IMR-90 (cell line): ENCODE measurements around the gene CD209. TPM values are rescaled to one million over a fixed set of nuclear protein-coding genes. Genes with fewer than 3 reads are reported as not detected.

Experiments
- ATAC-seq: fragments of 200-7000 bp; cut with Tn5 transposase; 2 replicates; pipeline ENCODE4 v1.9.1; 2020; ENCODE audit warnings: low read depth, mild to moderate bottlenecking, moderate library complexity
- BruUV-seq: library from RNA; stranded (reverse); fragments of 400-500 nt; replicated peaks from 2 replicates; lab custom pipeline; 2021; lab: Mats Ljungman, UMichigan
- CTCF ChIA-PET: fragments of 300-600 bp; formaldehyde crosslinking; extraction: SDS; loops from one replicate; lab custom pipeline; 2021; ENCODE audit warnings: antibody characterized with exemption; lab: Yijun Ruan, JAX
- POLR2A ChIA-PET: fragments of 300-600 bp; sonication (Branson Sonifier 250); formaldehyde crosslinking; loops from one replicate; lab custom pipeline; 2022; ENCODE audit warnings: antibody characterized with exemption; ENCODE audit not compliant: unreplicated experiment; lab: Charles Lee
- DNase-seq: peaks from one replicate; pipeline ENCODE4 v3.0.0; 2013
- H2AFZ ChIP-seq: replicated peaks from 2 replicates; pipeline ENCODE3; 2013; ENCODE audit warnings: low read length, mild to moderate bottlenecking; ENCODE audit not compliant: poor library complexity
- H2AK5ac ChIP-seq: 2 replicates; pipeline ENCODE4 v1.6.1; 2013; ENCODE audit warnings: low read depth, low read length, inconsistent platforms
- H2AK9ac ChIP-seq: replicated peaks from 2 replicates; pipeline ENCODE3; 2013; ENCODE audit warnings: mild to moderate bottlenecking, low read depth, low read length, moderate library complexity; ENCODE audit not compliant: poor library complexity
- H2BK120ac ChIP-seq: 2 replicates; pipeline ENCODE4 v1.6.1; 2013; ENCODE audit warnings: low read depth, low read length, inconsistent platforms
- H2BK15ac ChIP-seq: 3 replicates; pipeline ENCODE4 v1.6.1; 2013; ENCODE audit warnings: low read depth, low read length, inconsistent platforms
- H2BK20ac ChIP-seq: 2 replicates; pipeline ENCODE4 v1.6.1; 2013; ENCODE audit warnings: low read depth, mild to moderate bottlenecking, inconsistent platforms, low read length, moderate library complexity
- H2BK5ac ChIP-seq: 2 replicates; pipeline ENCODE4 v1.6.1; 2013; ENCODE audit warnings: mild to moderate bottlenecking, low read depth, low read length, inconsistent platforms; ENCODE audit not compliant: poor library complexity, severe bottlenecking
- H3K14ac ChIP-seq: replicated peaks from 2 replicates; pipeline ENCODE4 v1.6.1; 2013; ENCODE audit warnings: low read depth, low read length, inconsistent platforms
- H3K18ac ChIP-seq: 2 replicates; pipeline ENCODE4 v1.6.1; 2013; ENCODE audit warnings: low read depth, low read length, control low read depth
- H3K23ac ChIP-seq: 2 replicates; pipeline ENCODE4 v1.6.1; 2013; ENCODE audit warnings: low read depth, low read length, inconsistent platforms
- H3K27ac ChIP-seq: 2 replicates; pipeline ENCODE4 v1.5.1; 2013; ENCODE audit warnings: mild to moderate bottlenecking, control low read depth, low read length; ENCODE audit not compliant: insufficient read depth
- H3K27me3 ChIP-seq: 2 replicates; pipeline ENCODE4 v1.6.1; 2013; ENCODE audit warnings: low read length; ENCODE audit not compliant: control insufficient read depth, insufficient read depth
- H3K36me3 ChIP-seq: 2 replicates; pipeline ENCODE4 v1.6.1; 2013; ENCODE audit warnings: low read length, mixed read lengths; ENCODE audit not compliant: control insufficient read depth, insufficient read depth
- H3K4ac ChIP-seq: 2 replicates; pipeline ENCODE4 v1.6.1; 2013; ENCODE audit warnings: low read depth, low read length, inconsistent platforms
- H3K4me1 ChIP-seq: 2 replicates; pipeline ENCODE4 v1.6.1; 2013; ENCODE audit warnings: low read length, mixed read lengths; ENCODE audit not compliant: control insufficient read depth, insufficient read depth
- H3K4me2 ChIP-seq: 2 replicates; pipeline ENCODE4 v1.6.1; 2013; ENCODE audit warnings: low read depth, mild to moderate bottlenecking, control low read depth, low read length, moderate library complexity
- H3K4me3 ChIP-seq: 2 replicates; pipeline ENCODE4 v1.5.1; 2013; ENCODE audit warnings: low read depth, mild to moderate bottlenecking, control low read depth, low read length, moderate library complexity; ENCODE audit not compliant: insufficient read depth
- H3K56ac ChIP-seq: 2 replicates; pipeline ENCODE4 v1.6.1; 2013; ENCODE audit warnings: low read length, inconsistent platforms; ENCODE audit not compliant: insufficient read depth; ENCODE audit errors: extremely low read depth
- H3K79me1 ChIP-seq, 2 experiments: 2 replicates each; pipeline ENCODE4 v1.6.1; 2013; ENCODE audit warnings: low read length in 2 of 2, inconsistent platforms in 1 of 2, low read depth in 1 of 2
- H3K9ac ChIP-seq: 2 replicates; pipeline ENCODE4 v1.6.1; 2013; ENCODE audit warnings: low read depth, low read length, control low read depth
- H3K9me1 ChIP-seq: 2 replicates; pipeline ENCODE4 v1.6.1; 2013; ENCODE audit warnings: low read length, inconsistent platforms; ENCODE audit not compliant: insufficient read depth
- H3K9me3 ChIP-seq: 2 replicates; pipeline ENCODE4 v1.6.1; 2013; ENCODE audit warnings: low read length; ENCODE audit not compliant: control insufficient read depth, insufficient read depth
- H4K20me1 ChIP-seq: 2 replicates; pipeline ENCODE4 v1.6.1; 2013; ENCODE audit warnings: low read length, inconsistent platforms; ENCODE audit not compliant: insufficient read depth
- H4K5ac ChIP-seq: 2 replicates; pipeline ENCODE4 v1.6.1; 2013; ENCODE audit warnings: mild to moderate bottlenecking, low read depth, low read length, control low read depth
- H4K8ac ChIP-seq, 2 experiments: 2 replicates each; pipeline ENCODE4 v1.6.1; 2013; ENCODE audit warnings: low read depth in 2 of 2, low read length in 2 of 2, control low read depth in 1 of 2, inconsistent platforms in 1 of 2
- H4K91ac ChIP-seq: 2 replicates; pipeline ENCODE4 v1.6.1; 2013; ENCODE audit warnings: low read depth, low read length, inconsistent platforms; ENCODE audit not compliant: insufficient read depth
- BHLHE40 ChIP-seq: fragments of 150-350 bp; IDR thresholded peaks from 2 replicates; pipeline ENCODE4 v1.6.1; 2016; ENCODE audit warnings: mild to moderate bottlenecking, low read depth, low read length
- CHD1 ChIP-seq: IDR thresholded peaks from 2 replicates; pipeline ENCODE4 v1.6.1; 2012; ENCODE audit warnings: low read depth, low read length, improper control_type of control experiment
- MAZ ChIP-seq: IDR thresholded peaks from 2 replicates; pipeline ENCODE4 v1.6.1; 2012; ENCODE audit warnings: low read depth, mild to moderate bottlenecking, low read length, improper control_type of control experiment, moderate library complexity, borderline replicate concordance
- MXI1 ChIP-seq: IDR thresholded peaks from 2 replicates; pipeline ENCODE4 v1.6.1; 2012; ENCODE audit warnings: low read depth, mild to moderate bottlenecking, low read length, moderate library complexity, borderline replicate concordance
- POLR2A ChIP-seq: IDR thresholded peaks from 2 replicates; pipeline ENCODE4 v1.6.1; 2012; ENCODE audit warnings: mild to moderate bottlenecking, low read depth, low read length
- RAD21 ChIP-seq: IDR thresholded peaks from 2 replicates; pipeline ENCODE4 v1.6.1; 2012; ENCODE audit warnings: low read length, improper control_type of control experiment
- RCOR1 ChIP-seq: IDR thresholded peaks from 2 replicates; pipeline ENCODE4 v1.6.1; 2012; ENCODE audit warnings: mild to moderate bottlenecking, low read length, improper control_type of control experiment; ENCODE audit not compliant: insufficient replicate concordance
- SMC3 ChIP-seq: fragments of 150-350 bp; IDR thresholded peaks from 2 replicates; pipeline ENCODE4 v1.6.1; 2016; ENCODE audit warnings: low read depth, mild to moderate bottlenecking, antibody characterized with exemption, low read length, moderate library complexity
- WGBS, 2 experiments: methylation state at CpG; one replicate each; pipeline versions ENCODE4 v1.1.5 to v1.1.7; 2013; ENCODE audit warnings: missing lambda C conversion rate in 2 of 2; ENCODE audit not compliant: insufficient read length in 1 of 2; ENCODE audit errors: extremely low coverage in 2 of 2; 5-methylcytosine and 5-hydroxymethylcytosine counted together
- dilution Hi-C: fragments of 300-500 bp; cut with HindIII; formaldehyde crosslinking; loops from one replicate; pipeline ENCODE4 v1.14.3; 2018; ENCODE audit warnings: low sequenced_read_pairs; ENCODE audit not compliant: unreplicated experiment
- in situ Hi-C: fragments of 300-500 bp; cut with MboI; formaldehyde crosslinking; loops from 3 replicates; pipeline ENCODE4 v1.14.3; 2019; ENCODE audit warnings: low sequenced_read_pairs, inconsistent platforms, mixed read lengths
- intact Hi-C: fragments of 100-400 bp; cut with micrococcal nuclease; formaldehyde crosslinking; loops from 2 replicates; pipeline ENCODE4 v1.10.0; 2022
- polyA plus RNA-seq, 3 experiments: library from polyadenylated mRNA; depleted of rRNA; stranded (reverse); fragments of >200 nt; gene quantifications; 2 replicates each; pipeline ENCODE4 v1.2.3, GENCODE V29; 2012; ENCODE audit warnings: low replicate concordance in 1 of 3
- total RNA-seq: library from RNA; depleted of rRNA; stranded (reverse); fragments of >200 nt; gene quantifications from 2 replicates; pipeline ENCODE4 v1.2.3, GENCODE V29; 2012

The CD209 gene
- total and polyA plus RNA-seq, 2 of the 4 experiments (the other 2 are of a cell fraction): not detected

GRCh38 chr19:7731615-7732014 lies 15.7 kb downstream of the CD209 start:
- no peak overlapping the region for H3K18ac ChIP-seq
- no peaks in the 10 kb centered on the region for H3K9me1 ChIP-seq
- no peak overlapping the region for H2BK20ac ChIP-seq
- H3K4ac ChIP-seq: no peak overlapping the region
- H3K9ac ChIP-seq: no peak overlapping the region
- H2BK5ac ChIP-seq: no peak overlapping the region
- H4K91ac ChIP-seq: no peak overlapping the region
- no peak overlapping the region for H2BK120ac ChIP-seq
- in situ Hi-C loops (no loop called here), dilution Hi-C loops (no loop called here), intact Hi-C loops (no loop called here)
- H2AK9ac ChIP-seq: no peak overlapping the region
- WGBS, 2 experiments: no CpG with 5 or more reads among the region's 5 CpGs
- H3K4me3 ChIP-seq: no peak overlapping the region
- H3K14ac ChIP-seq: no peak overlapping the region
- H3K36me3 ChIP-seq: no peaks in the 10 kb centered on the region
- ATAC-seq (no peak), DNase-seq (no peak)
- no peak overlapping the region for H2BK15ac ChIP-seq
- no peaks in the 10 kb centered on the region for H3K9me3 ChIP-seq
- no peak overlapping the region for H2AFZ ChIP-seq
- ChIA-PET CTCF (no interaction called here), POLR2A (no interaction called here)
- no peak overlapping the region for H4K5ac ChIP-seq
- H3K56ac ChIP-seq: no peak overlapping the region
- no peak overlapping the region for H2AK5ac ChIP-seq
- H3K27me3 ChIP-seq: peaks cover 48% of the 10 kb centered on the region
- H3K4me1 ChIP-seq: no peaks in the 10 kb centered on the region
- H4K20me1 ChIP-seq: no peaks in the 10 kb centered on the region
- H3K4me2 ChIP-seq: no peak overlapping the region
- no TSS peak for BruUV-seq
- H3K79me1 ChIP-seq: no peaks in the 10 kb centered on the region
- no peak overlapping the region for H3K23ac ChIP-seq
- H4K8ac ChIP-seq: no peak overlapping the region
- no peak for TF ChIP-seq RCOR1
- TF ChIP-seq BHLHE40: no peak
- no peak for TF ChIP-seq SMC3
- TF ChIP-seq RAD21: no peak
- TF ChIP-seq POLR2A: no peak
- TF ChIP-seq MAZ: no peak
- no peak for TF ChIP-seq MXI1
- TF ChIP-seq CHD1: no peak
- no peak overlapping the region for H3K27ac ChIP-seq
